Measurements from ENCODE around the gene GCLM.

The GCLM gene

DNA sequence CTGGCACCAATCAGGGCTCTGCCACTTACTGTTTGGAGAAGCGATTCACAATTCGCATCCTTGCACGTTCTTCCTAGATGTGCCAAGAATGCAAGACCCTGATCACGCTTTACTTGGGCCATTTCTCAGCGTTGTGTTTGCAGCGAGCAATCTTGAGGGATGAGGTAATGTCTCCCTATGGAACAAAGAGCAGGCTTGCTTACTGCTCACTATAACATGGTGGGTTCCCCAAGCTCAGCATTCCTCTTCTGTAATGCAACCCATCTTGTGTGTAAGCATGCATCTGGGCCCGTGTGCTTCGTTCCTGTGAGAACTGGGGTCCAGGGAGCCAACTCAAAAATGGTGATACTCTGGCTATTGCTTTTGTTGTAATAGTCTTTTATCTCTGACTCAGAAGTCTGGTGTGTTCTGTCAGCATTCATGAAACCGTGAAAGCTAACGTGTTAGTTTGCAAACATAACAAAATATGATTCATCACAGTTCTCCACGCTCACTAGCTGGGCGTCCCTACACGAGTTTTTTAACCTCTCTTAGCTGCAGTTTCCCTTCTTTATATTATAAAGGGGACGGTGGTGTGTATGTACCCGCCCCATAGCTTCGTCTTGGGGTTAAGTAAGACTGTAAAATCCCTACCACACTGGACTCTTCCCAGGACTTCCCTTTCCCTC, 63.6 kb downstream of the GCLM start:
- no peak for DNase-seq

- DNase-seq, result peak in 1 of 4 experiments; percentile 13
Observed at GRCh38 chr1:93844262-93845045, 64.8 kb downstream of the GCLM start.

DNA sequence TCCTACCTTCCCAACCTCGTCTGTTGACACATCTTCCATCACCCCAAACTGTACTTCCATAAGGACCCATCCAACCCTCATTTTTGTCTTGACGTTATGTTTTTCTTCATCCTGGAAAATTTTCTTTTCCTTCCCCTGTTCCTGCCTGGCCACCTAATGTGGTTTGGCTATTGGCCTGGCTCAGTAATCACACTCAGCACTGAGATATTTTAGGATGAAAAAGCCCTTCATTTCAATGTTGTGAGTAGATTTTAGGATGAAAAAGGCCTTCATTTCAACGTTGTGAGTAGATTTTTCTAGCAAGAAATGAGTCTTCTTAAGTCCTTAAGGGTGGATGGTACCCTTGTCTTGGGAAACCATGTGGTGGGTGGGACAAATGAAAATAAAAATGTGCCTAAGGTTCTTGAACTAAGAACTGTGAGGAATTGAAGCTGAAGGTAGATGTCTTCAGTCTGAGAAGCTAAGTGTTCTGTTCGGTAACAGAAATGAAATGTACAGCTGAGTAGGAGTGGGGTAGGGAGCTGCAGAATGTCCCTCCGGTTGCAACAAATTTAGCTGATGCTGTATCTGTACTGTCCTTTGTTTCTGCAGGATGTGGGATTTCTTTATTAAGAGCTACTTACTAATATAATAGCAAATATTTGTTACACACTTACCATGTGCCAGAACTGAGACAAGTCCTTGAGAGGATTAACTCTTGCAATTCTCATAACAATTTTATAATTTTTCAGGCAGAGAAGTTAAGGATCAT, 66.3 kb downstream of the GCLM start:
- no peak for DNase-seq

GRCh38 chr1:93841771-93842170, 67.5 kb downstream of the GCLM start:
- DNase-seq, result no peak

- no peak for DNase-seq
Observed at GRCh38 chr1:93840956-93841482, 68.2 kb downstream of the GCLM start.

GRCh38 chr1:93839753-93840152, 69.5 kb downstream of the GCLM start:
- no peak for DNase-seq

GRCh38 chr1:93839307-93839706, 69.9 kb downstream of the GCLM start:
- DNase-seq, result no peak

- DNase-seq, result no peak
Observed at GRCh38 chr1:93837961-93838360, 71.3 kb downstream of the GCLM start.

Data from activated naive CD4-positive, alpha-beta T cell (primary cell).